HepG2 (cell line): ENCODE data around the gene TAS1R3. TPM values are rescaled to one million over a fixed set of nuclear protein-coding genes. Genes with fewer than 3 reads are reported as not detected.

ENCODE experiments used
- BRCA1 ChIP-seq: sonication (generic); formaldehyde crosslinking; IDR thresholded peaks from 2 replicates; pipeline ENCODE4 v1.4.0; 2020; ENCODE audit warnings: missing genetic modification reagents
- CC2D1A ChIP-seq: sonication (generic); formaldehyde crosslinking; IDR thresholded peaks from 2 replicates; pipeline ENCODE4 v1.8.1; 2023; ENCODE audit warnings: mild to moderate bottlenecking, missing genetic modification reagents
- EHMT2 ChIP-seq: fragments of 200-600 bp; sonication (generic); IDR thresholded peaks from 2 replicates; pipeline ENCODE4 v1.7.0; 2017; ENCODE audit warnings: antibody characterized with exemption, low read depth, low read length, borderline replicate concordance
- IRX3 ChIP-seq: sonication (generic); formaldehyde crosslinking; IDR thresholded peaks from 2 replicates; pipeline ENCODE4 v1.8.1; 2023; ENCODE audit warnings: mild to moderate bottlenecking, low read depth, missing genetic modification reagents, borderline replicate concordance
- LCORL ChIP-seq, 2 experiments: fragments of 450-650 bp in 1 of 2; sonication (generic) in 1 of 2; formaldehyde crosslinking in 1 of 2; IDR thresholded peaks; 2 replicates each; pipeline versions ENCODE4 v1.5.0 to v1.6.1; 2017 to 2020; ENCODE audit warnings: antibody characterized with exemption in 1 of 2, missing genetic modification reagents in 1 of 2
- NFIB ChIP-seq: sonication (generic); formaldehyde crosslinking; IDR thresholded peaks from 2 replicates; pipeline ENCODE4 v1.9.0; 2021; ENCODE audit warnings: missing genetic modification reagents, mild to moderate bottlenecking, borderline replicate concordance
- NRL ChIP-seq: sonication (generic); formaldehyde crosslinking; IDR thresholded peaks from 2 replicates; pipeline ENCODE4 v1.5.0; 2020; ENCODE audit warnings: missing genetic modification reagents, mild to moderate bottlenecking, moderate library complexity, borderline replicate concordance
- SP140L ChIP-seq: sonication (generic); formaldehyde crosslinking; IDR thresholded peaks from 2 replicates; pipeline ENCODE4 v1.4.0; 2020; ENCODE audit warnings: missing genetic modification reagents, borderline replicate concordance
- ZBTB42 ChIP-seq: sonication (generic); formaldehyde crosslinking; IDR thresholded peaks from 2 replicates; pipeline ENCODE4 v1.5.0; 2020; ENCODE audit warnings: mild to moderate bottlenecking, missing genetic modification reagents
- ZNF101 ChIP-seq: sonication (generic); formaldehyde crosslinking; IDR thresholded peaks from 2 replicates; pipeline ENCODE4 v1.4.0; 2020; ENCODE audit warnings: mild to moderate bottlenecking, low read depth, missing genetic modification reagents, borderline replicate concordance
- ZNF160 ChIP-seq: sonication (generic); formaldehyde crosslinking; IDR thresholded peaks from 2 replicates; pipeline ENCODE4 v1.8.0; 2022; ENCODE audit warnings: mild to moderate bottlenecking, inconsistent platforms, missing genetic modification reagents
- ZNF44 ChIP-seq: sonication (generic); formaldehyde crosslinking; IDR thresholded peaks from 2 replicates; pipeline ENCODE4 v1.5.1; 2020; ENCODE audit warnings: mild to moderate bottlenecking, missing genetic modification reagents
- ZNF460 ChIP-seq: sonication (generic); formaldehyde crosslinking; IDR thresholded peaks from 2 replicates; pipeline ENCODE4 v1.5.1; 2020; ENCODE audit warnings: missing genetic modification reagents, mild to moderate bottlenecking, borderline replicate concordance
- ZNF468 ChIP-seq: sonication (generic); formaldehyde crosslinking; IDR thresholded peaks from 2 replicates; pipeline ENCODE4 v1.8.0; 2022; ENCODE audit warnings: mild to moderate bottlenecking, moderate library complexity, missing genetic modification reagents
- ZNF569 ChIP-seq: sonication (generic); formaldehyde crosslinking; IDR thresholded peaks from 2 replicates; pipeline ENCODE4 v1.5.0; 2020; ENCODE audit warnings: mild to moderate bottlenecking, missing genetic modification reagents, moderate library complexity, borderline replicate concordance
- ZNF614 ChIP-seq: IDR thresholded peaks from 2 replicates; pipeline ENCODE4 v1.6.1; 2018; ENCODE audit warnings: missing biosample characterization, missing genetic modification reagents, inconsistent platforms, borderline replicate concordance
- ZNF839 ChIP-seq: sonication (generic); formaldehyde crosslinking; IDR thresholded peaks from 2 replicates; pipeline ENCODE4 v1.4.0; 2020; ENCODE audit warnings: missing genetic modification reagents, mild to moderate bottlenecking, borderline replicate concordance
- ZSCAN25 ChIP-seq: sonication (generic); formaldehyde crosslinking; IDR thresholded peaks from 2 replicates; pipeline ENCODE4 v1.8.0; 2022; ENCODE audit warnings: mild to moderate bottlenecking, missing genetic modification reagents
- polyA plus RNA-seq, 8 experiments: library from polyadenylated mRNA; depleted of rRNA in 3 of 8; stranded (reverse) in 7 of 8; unstranded in 1 of 8; fragments of >200 nt; fragmentation: Illumina TruSeq in 4 of 8; extraction: Trizol in 4 of 8; gene quantifications; 2 replicates each; pipeline versions ENCODE4 v1.2.1 to v1.2.3, GENCODE V29; 2011 to 2016; ENCODE audit warnings: low read depth in 4 of 8, missing spikeins in 1 of 8, mixed read lengths in 1 of 8; ENCODE audit not compliant: insufficient read depth in 1 of 8
- total RNA-seq, 5 experiments: library from RNA; depleted of rRNA; stranded (reverse); fragments of >200 nt; fragmentation: Illumina TruSeq; extraction: Trizol; gene quantifications; 2 replicates each; pipeline ENCODE4 v1.2.3, GENCODE V29; 2016; ENCODE audit warnings: low read depth in 1 of 5
- TF ChIP-seq, protein P1 (sequence below): sonication (generic); formaldehyde crosslinking; IDR thresholded peaks from 2 replicates; pipeline ENCODE4 v1.5.1; 2020; ENCODE audit warnings: missing genetic modification reagents, mild to moderate bottlenecking, borderline replicate concordance
- TF ChIP-seq, protein P2 (sequence below): sonication (generic); formaldehyde crosslinking; IDR thresholded peaks from 2 replicates; pipeline ENCODE4 v1.4.0; 2020; ENCODE audit warnings: mild to moderate bottlenecking, missing genetic modification reagents

The TAS1R3 gene
- total and polyA plus RNA-seq, 2 of the 13 experiments (the other 11 are each of a cell fraction or from before 2014, with no cell fraction given) = 0.13 to 0.15 TPM

DNA sequence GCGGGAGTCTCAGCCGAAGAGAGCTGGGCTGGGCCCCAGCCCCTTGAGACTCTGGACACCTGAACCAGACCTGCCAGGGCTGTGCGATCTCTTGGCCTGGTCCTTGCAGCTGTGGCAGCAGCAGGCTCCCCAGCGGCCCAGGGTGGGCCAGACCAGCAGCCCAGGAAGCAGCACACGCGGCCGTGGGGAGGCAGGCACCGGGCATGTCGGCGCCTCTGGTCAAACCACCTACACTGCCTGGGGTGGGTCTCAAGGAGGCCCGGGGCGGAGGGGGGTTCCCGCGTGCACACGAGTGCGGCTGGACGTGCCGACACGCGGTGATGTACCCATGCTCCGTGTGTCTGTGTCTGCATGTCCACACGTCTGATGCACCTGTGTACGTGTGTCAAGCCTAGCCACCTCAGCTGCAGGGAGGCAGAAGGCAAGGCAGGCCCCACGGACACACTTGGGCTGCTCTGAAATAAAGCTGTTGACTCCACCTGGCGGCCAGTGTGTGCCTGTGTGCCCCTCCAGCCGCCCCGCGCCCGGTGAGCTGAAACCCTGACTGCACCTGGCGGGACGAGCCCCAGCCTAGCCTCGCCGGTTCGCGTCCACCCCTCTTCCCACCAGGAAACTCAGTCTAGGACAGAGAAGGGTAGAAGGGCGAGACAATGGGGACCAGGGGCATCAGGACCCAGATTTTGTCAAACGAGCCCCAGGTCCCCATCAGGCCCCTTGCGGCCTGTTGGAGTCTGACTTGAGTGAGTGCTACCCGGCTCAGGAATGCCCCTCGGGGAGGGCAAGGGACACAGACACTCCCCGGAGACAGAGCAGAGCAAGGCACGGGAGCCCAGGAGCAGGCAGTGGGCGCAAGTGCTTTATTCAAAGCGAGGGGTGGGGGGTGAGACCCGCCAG lies 39.3 kb upstream of the TAS1R3 start (continued):
- TF ChIP-seq ZNF101 (CRISPR knock-in tag) (no peak), SP140L (CRISPR knock-in tag) (no peak), ZBTB42 (CRISPR knock-in tag) (no peak), ZNF468 (CRISPR knock-in tag) (no peak), ZNF614 (CRISPR knock-in tag) (no peak), CC2D1A (CRISPR knock-in tag) (no peak), ZNF160 (no peak), ZSCAN25 (CRISPR knock-in tag) (no peak), IRX3 (CRISPR knock-in tag) (no peak), ZNF460 (no peak), LCORL (IDR thresholded peaks at IDR 0.05) (no peak), LCORL (CRISPR knock-in tag; IDR thresholded peaks at IDR 0.05) (0 out of 2 replicates have a peak, but pooled peaks have one; percentile 65), BRCA1 (CRISPR knock-in tag) (no peak), ZNF839 (CRISPR knock-in tag) (no peak), NFIB (no peak), EHMT2 (no peak), ZNF569 (CRISPR knock-in tag) (no peak), NRL (CRISPR knock-in tag) (0 out of 2 replicates have a peak, but pooled peaks have one; percentile 16), ZNF44 (no peak)
- TF ChIP-seq, protein P1, sequence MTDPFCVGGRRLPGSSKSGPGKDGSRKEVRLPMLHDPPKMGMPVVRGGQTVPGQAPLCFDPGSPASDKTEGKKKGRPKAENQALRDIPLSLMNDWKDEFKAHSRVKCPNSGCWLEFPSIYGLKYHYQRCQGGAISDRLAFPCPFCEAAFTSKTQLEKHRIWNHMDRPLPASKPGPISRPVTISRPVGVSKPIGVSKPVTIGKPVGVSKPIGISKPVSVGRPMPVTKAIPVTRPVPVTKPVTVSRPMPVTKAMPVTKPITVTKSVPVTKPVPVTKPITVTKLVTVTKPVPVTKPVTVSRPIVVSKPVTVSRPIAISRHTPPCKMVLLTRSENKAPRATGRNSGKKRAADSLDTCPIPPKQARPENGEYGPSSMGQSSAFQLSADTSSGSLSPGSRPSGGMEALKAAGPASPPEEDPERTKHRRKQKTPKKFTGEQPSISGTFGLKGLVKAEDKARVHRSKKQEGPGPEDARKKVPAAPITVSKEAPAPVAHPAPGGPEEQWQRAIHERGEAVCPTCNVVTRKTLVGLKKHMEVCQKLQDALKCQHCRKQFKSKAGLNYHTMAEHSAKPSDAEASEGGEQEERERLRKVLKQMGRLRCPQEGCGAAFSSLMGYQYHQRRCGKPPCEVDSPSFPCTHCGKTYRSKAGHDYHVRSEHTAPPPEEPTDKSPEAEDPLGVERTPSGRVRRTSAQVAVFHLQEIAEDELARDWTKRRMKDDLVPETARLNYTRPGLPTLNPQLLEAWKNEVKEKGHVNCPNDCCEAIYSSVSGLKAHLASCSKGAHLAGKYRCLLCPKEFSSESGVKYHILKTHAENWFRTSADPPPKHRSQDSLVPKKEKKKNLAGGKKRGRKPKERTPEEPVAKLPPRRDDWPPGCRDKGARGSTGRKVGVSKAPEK (CRISPR knock-in tag) = no peak; the same call in 1 of the 2 replicates
- TF ChIP-seq, protein P2, sequence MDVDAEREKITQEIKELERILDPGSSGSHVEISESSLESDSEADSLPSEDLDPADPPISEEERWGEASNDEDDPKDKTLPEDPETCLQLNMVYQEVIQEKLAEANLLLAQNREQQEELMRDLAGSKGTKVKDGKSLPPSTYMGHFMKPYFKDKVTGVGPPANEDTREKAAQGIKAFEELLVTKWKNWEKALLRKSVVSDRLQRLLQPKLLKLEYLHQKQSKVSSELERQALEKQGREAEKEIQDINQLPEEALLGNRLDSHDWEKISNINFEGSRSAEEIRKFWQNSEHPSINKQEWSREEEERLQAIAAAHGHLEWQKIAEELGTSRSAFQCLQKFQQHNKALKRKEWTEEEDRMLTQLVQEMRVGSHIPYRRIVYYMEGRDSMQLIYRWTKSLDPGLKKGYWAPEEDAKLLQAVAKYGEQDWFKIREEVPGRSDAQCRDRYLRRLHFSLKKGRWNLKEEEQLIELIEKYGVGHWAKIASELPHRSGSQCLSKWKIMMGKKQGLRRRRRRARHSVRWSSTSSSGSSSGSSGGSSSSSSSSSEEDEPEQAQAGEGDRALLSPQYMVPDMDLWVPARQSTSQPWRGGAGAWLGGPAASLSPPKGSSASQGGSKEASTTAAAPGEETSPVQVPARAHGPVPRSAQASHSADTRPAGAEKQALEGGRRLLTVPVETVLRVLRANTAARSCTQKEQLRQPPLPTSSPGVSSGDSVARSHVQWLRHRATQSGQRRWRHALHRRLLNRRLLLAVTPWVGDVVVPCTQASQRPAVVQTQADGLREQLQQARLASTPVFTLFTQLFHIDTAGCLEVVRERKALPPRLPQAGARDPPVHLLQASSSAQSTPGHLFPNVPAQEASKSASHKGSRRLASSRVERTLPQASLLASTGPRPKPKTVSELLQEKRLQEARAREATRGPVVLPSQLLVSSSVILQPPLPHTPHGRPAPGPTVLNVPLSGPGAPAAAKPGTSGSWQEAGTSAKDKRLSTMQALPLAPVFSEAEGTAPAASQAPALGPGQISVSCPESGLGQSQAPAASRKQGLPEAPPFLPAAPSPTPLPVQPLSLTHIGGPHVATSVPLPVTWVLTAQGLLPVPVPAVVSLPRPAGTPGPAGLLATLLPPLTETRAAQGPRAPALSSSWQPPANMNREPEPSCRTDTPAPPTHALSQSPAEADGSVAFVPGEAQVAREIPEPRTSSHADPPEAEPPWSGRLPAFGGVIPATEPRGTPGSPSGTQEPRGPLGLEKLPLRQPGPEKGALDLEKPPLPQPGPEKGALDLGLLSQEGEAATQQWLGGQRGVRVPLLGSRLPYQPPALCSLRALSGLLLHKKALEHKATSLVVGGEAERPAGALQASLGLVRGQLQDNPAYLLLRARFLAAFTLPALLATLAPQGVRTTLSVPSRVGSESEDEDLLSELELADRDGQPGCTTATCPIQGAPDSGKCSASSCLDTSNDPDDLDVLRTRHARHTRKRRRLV (CRISPR knock-in tag) = no peak
